HepG2 (cell line): ENCODE measurements around the gene PRIM2.
"Not testable (repeated sequence)": the region's sequence is repeated elsewhere in the genome, so short reads cannot be mapped to it uniquely, and the experiment has no call there.

Experiments used
- CTCF ChIP-seq: sonication (generic); formaldehyde crosslinking; IDR thresholded peaks from 2 replicates; pipeline ENCODE4 v1.5.0; 2020; ENCODE audit warnings: mild to moderate bottlenecking, missing genetic modification reagents, moderate library complexity
- JUN ChIP-seq: sonication (generic); formaldehyde crosslinking; IDR thresholded peaks from 2 replicates; pipeline ENCODE4 v1.4.0; 2020; ENCODE audit warnings: mild to moderate bottlenecking, missing genetic modification reagents
- KDM4B ChIP-seq: sonication (generic); formaldehyde crosslinking; IDR thresholded peaks from 2 replicates; pipeline ENCODE4 v1.4.0; 2020; ENCODE audit warnings: missing genetic modification reagents
- NCOA1 ChIP-seq: sonication (generic); formaldehyde crosslinking; IDR thresholded peaks from 2 replicates; pipeline ENCODE4 v1.9.0; 2021; ENCODE audit warnings: missing genetic modification reagents
- PBX3 ChIP-seq: sonication (generic); formaldehyde crosslinking; IDR thresholded peaks from 2 replicates; pipeline ENCODE4 v1.8.1; 2023; ENCODE audit warnings: missing genetic modification reagents, inconsistent platforms, borderline replicate concordance
- RBM39 ChIP-seq: fragments of 200-400 bp; formaldehyde crosslinking; IDR thresholded peaks from one replicate; pipeline ENCODE4 v1.6.1; 2018; ENCODE audit warnings: antibody characterized with exemption, mild to moderate bottlenecking, low read depth, low read length; ENCODE audit not compliant: poor library complexity, severe bottlenecking
- SAFB2 ChIP-seq: sonication (generic); formaldehyde crosslinking; IDR thresholded peaks from 2 replicates; pipeline ENCODE4 v1.5.1; 2020; ENCODE audit warnings: missing genetic modification reagents, low read depth, mild to moderate bottlenecking, borderline replicate concordance
- ZNF263 ChIP-seq: sonication (generic); formaldehyde crosslinking; IDR thresholded peaks from 2 replicates; pipeline ENCODE4 v1.4.0; 2020; ENCODE audit warnings: missing genetic modification reagents
- TF ChIP-seq, protein P1 (sequence below): sonication (generic); formaldehyde crosslinking; IDR thresholded peaks from 2 replicates; pipeline ENCODE4 v1.9.0; 2021; ENCODE audit warnings: mild to moderate bottlenecking, missing genetic modification reagents
- TF ChIP-seq, protein P2 (sequence below): IDR thresholded peaks from 2 replicates; pipeline ENCODE4 v1.6.1; 2012; ENCODE audit warnings: inconsistent platforms
- TF ChIP-seq, protein P3 (sequence below): sonication (generic); formaldehyde crosslinking; IDR thresholded peaks from 2 replicates; pipeline ENCODE4 v1.5.0; 2020; ENCODE audit warnings: missing genetic modification reagents, mild to moderate bottlenecking, borderline replicate concordance

- not testable (repeated sequence) for TF ChIP-seq SAFB2 (CRISPR knock-in tag); CTCF; RBM39; ZNF263 (CRISPR knock-in tag); PBX3 (CRISPR knock-in tag); NCOA1 (CRISPR knock-in tag); JUN (CRISPR knock-in tag); KDM4B (CRISPR knock-in tag)
- TF ChIP-seq, protein P1, sequence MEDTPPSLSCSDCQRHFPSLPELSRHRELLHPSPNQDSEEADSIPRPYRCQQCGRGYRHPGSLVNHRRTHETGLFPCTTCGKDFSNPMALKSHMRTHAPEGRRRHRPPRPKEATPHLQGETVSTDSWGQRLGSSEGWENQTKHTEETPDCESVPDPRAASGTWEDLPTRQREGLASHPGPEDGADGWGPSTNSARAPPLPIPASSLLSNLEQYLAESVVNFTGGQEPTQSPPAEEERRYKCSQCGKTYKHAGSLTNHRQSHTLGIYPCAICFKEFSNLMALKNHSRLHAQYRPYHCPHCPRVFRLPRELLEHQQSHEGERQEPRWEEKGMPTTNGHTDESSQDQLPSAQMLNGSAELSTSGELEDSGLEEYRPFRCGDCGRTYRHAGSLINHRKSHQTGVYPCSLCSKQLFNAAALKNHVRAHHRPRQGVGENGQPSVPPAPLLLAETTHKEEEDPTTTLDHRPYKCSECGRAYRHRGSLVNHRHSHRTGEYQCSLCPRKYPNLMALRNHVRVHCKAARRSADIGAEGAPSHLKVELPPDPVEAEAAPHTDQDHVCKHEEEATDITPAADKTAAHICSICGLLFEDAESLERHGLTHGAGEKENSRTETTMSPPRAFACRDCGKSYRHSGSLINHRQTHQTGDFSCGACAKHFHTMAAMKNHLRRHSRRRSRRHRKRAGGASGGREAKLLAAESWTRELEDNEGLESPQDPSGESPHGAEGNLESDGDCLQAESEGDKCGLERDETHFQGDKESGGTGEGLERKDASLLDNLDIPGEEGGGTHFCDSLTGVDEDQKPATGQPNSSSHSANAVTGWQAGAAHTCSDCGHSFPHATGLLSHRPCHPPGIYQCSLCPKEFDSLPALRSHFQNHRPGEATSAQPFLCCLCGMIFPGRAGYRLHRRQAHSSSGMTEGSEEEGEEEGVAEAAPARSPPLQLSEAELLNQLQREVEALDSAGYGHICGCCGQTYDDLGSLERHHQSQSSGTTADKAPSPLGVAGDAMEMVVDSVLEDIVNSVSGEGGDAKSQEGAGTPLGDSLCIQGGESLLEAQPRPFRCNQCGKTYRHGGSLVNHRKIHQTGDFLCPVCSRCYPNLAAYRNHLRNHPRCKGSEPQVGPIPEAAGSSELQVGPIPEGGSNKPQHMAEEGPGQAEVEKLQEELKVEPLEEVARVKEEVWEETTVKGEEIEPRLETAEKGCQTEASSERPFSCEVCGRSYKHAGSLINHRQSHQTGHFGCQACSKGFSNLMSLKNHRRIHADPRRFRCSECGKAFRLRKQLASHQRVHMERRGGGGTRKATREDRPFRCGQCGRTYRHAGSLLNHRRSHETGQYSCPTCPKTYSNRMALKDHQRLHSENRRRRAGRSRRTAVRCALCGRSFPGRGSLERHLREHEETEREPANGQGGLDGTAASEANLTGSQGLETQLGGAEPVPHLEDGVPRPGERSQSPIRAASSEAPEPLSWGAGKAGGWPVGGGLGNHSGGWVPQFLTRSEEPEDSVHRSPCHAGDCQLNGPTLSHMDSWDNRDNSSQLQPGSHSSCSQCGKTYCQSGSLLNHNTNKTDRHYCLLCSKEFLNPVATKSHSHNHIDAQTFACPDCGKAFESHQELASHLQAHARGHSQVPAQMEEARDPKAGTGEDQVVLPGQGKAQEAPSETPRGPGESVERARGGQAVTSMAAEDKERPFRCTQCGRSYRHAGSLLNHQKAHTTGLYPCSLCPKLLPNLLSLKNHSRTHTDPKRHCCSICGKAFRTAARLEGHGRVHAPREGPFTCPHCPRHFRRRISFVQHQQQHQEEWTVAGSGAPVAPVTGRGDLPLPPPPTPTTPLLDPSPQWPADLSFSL (CRISPR knock-in tag), result not testable (repeated sequence)
- TF ChIP-seq, protein P2, sequence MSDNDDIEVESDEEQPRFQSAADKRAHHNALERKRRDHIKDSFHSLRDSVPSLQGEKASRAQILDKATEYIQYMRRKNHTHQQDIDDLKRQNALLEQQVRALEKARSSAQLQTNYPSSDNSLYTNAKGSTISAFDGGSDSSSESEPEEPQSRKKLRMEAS, result not testable (repeated sequence)
- TF ChIP-seq, protein P3, sequence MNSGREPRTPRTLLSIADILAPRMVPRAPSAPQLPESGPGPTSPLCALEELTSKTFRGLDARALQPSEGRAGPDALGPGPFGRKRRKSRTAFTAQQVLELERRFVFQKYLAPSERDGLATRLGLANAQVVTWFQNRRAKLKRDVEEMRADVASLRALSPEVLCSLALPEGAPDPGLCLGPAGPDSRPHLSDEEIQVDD (CRISPR knock-in tag), result not testable (repeated sequence)
Measured at GRCh38 chr6:57658526-57658925, 341.1 kb downstream of the PRIM2 start.
